ENCODE measurements around the gene RAD51B. TPM values are rescaled to one million over a fixed set of nuclear protein-coding genes. Genes with fewer than 3 reads are reported as not detected.
"Not testable (repeated sequence)": the region's sequence is repeated elsewhere in the genome, so short reads cannot be mapped to it uniquely, and the experiment has no call there.

Gene RAD51B
- total RNA-seq, 1 donor from 2014 or later = 2.5 TPM

- ATAC-seq (ENCODE audit: poor library complexity) = no peak
- DNase-seq = no peak
- intact Hi-C loops (cut with DNase I) = no loop called here
Observed at GRCh38 chr14:68278576-68279436, 459.2 kb downstream of the RAD51B start.

DNA sequence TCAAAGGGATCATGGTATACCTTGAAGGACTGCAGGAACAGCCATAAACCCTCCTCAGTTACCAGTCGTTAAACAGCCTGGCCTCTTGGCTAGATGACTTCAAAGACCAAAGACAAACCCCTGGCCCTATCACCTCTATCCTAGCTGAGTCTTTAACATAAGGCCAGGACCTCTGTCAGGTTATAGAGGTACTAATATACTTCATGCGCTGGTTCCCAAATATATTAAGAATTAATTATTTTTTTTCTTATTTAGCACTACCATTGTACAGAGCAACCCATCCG lies 459.8 kb downstream of the RAD51B start:
- DNase-seq (no peak), ATAC-seq (ENCODE audit: poor library complexity) (no peak)
- intact Hi-C loops (cut with DNase I) = no loop called here

DNA sequence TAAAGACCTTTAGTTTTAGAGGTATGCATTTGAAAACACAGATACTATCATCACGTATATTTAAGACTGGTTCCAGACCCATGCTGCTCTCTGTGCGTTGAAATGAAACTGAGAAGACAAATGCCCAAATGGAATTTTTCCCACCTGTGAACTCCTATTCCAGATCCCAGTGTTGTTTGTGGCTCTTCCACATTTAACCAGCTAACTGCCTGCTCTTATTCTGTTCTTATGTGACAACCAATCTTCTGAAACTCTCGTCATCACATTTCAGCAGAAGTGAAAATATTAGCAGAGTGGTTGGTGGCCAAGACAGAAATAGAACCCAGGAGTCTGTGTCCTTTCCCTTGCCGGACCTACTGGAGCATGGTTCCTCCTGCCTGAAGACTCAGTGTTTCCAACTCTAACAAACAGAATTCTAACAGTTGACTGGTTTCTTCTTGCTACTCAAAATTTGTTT lies 460.2 kb downstream of the RAD51B start:
- no peak for ATAC-seq (ENCODE audit: poor library complexity)
- no peak for DNase-seq
- intact Hi-C loops (cut with DNase I) = no loop called here

GRCh38 chr14:68281497-68281896 lies 461.9 kb downstream of the RAD51B start:
- intact Hi-C loops (cut with DNase I) = no loop called here
- ATAC-seq (ENCODE audit: poor library complexity) = no peak
- no peak for DNase-seq

GRCh38 chr14:68282479-68283377 lies 463.1 kb downstream of the RAD51B start:
- DNase-seq = no peak
- intact Hi-C loops (cut with DNase I) = no loop called here
- no peak for ATAC-seq (ENCODE audit: poor library complexity)

DNA sequence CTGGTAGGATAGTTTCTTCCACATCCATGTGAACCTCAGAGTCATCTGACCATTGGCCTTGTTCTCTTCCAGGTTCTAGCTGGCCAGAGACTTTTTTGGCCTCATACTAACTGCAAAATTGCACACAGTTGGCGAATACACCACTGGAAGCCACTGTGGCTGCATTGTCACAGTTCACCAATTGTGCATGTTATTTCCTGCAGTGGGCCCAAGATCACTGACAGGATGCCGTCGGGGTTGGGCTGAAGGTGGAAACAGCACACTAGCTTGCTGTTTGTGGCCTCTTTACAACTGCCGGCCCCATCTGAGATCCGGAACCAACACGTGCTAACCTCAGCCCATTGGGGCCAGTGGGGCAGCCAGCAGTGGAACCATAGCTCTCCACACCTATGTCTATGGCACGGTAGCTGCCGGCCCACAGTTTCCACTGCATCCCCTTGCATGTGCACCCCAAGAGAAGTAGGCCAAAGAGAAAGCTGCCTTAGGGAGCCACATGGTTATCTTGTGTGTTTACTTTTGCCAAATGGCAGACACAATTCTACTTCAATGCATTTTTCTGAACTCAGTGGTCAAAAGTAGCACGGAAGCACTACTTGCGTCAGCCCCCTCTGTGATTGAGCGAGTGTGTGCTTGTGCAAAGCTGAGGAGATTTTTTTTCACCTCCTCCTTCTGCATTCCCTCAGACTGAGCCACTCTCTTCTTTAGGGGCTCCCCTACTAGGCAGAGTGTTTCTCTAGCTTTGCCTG lies 464.0 kb downstream of the RAD51B start:
- intact Hi-C loops (cut with DNase I) = no loop called here
- DNase-seq = peak; percentile 55
- peak; percentile 56 for ATAC-seq (ENCODE audit: poor library complexity)

GRCh38 chr14:68284333-68284732 lies 464.8 kb downstream of the RAD51B start:
- intact Hi-C loops (cut with DNase I) = no loop called here
- ATAC-seq (ENCODE audit: poor library complexity) (peak; percentile 77), DNase-seq (no peak)

- peak; percentile 59 for ATAC-seq (ENCODE audit: poor library complexity)
Observed at GRCh38 chr14:68284834-68285233, 465.3 kb downstream of the RAD51B start.

GRCh38 chr14:68285421-68286179 lies 466.0 kb downstream of the RAD51B start:
- intact Hi-C loops (cut with DNase I) = no loop called here
- DNase-seq (no peak), ATAC-seq (ENCODE audit: poor library complexity) (no peak)

More at GRCh38 chr14:68284834-68285233, 465.3 kb downstream of the RAD51B start:
- peak; percentile 25 for DNase-seq
- intact Hi-C loops (cut with DNase I) = no loop called here

- intact Hi-C loops (cut with DNase I) = no loop called here
- ATAC-seq (ENCODE audit: poor library complexity) (no peak), DNase-seq (no peak)
Observed at GRCh38 chr14:68286667-68287066, 467.1 kb downstream of the RAD51B start.

- DNase-seq; ATAC-seq (ENCODE audit: poor library complexity); intact Hi-C loops (cut with DNase I): not testable (repeated sequence)
Observed at GRCh38 chr14:68289452-68289851, 469.9 kb downstream of the RAD51B start.

DNA sequence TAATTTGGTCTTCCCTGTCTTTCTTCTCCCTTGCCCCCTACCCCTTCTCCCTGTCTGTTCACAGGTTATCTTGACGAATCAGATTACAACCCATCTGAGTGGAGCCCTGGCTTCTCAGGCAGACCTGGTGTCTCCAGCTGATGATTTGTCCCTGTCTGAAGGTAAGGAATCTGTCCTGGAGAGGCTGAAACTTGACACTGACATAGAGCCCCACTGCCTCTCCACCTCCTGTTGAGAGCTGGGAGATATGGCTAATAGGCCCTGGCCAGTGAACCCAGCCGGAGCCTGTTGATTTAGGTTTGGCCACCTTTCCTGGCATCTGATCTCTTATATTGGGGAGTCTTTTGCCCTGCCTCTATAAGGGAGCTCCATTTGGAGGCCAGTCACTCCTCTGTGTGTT lies 472.2 kb downstream of the RAD51B start:
- ATAC-seq (ENCODE audit: poor library complexity) (peak; percentile 37), DNase-seq (no peak)
- intact Hi-C loops (cut with DNase I) = no loop called here

- intact Hi-C loops (cut with DNase I) = no loop called here
- no peak for ATAC-seq (ENCODE audit: poor library complexity)
- no peak for DNase-seq
Observed at GRCh38 chr14:68292441-68293215, 473.0 kb downstream of the RAD51B start.

DNA sequence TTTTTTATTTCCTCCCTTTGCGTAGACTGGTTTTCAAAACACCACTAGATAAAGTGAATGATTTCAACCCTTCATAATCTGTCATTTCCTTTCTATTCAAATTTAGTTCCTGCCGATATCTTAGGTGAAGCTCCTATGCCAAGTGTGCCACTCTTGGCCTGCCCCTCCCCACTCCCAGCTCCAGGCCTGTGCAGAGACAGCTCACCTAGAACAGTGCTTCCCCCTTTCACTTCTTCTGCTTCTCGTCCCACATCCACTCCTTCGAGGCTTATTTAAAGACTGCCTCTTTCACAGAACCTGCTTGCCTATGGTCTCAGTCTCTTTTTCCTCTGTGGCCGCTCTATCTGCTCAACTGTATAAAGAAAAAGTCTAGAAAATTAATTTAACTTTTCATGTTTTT lies 473.8 kb downstream of the RAD51B start:
- intact Hi-C loops (cut with DNase I) = no loop called here
- DNase-seq = no peak
- no peak for ATAC-seq (ENCODE audit: poor library complexity)

DNA sequence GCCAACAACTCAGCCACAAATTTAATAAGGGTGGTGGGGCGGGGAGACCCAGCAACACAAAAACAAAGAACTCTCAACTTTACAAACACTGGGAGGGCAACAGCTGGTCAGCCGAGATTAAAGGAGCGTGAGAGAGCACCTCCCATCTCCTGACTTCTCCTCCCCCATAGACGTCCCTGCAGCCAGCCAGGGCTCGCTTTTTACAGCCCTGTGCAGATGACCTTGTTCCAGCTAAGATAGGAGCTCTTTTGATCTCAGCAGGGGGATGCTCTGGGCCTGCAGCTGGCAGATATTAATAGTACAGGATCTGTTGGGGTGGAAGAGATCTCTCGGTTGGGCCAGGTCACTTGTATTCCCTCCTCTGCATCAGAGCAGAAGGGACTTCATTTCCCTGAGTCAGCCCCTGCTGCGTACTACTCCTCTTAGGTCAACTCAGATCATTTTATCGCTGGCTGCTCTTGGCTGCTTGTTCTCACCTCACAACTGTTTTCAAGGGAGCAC lies 475.8 kb downstream of the RAD51B start:
- peak; percentile 85 for ATAC-seq (ENCODE audit: poor library complexity)
- intact Hi-C loops (cut with DNase I) = no loop called here
- peak; percentile 44 for DNase-seq

- intact Hi-C loops (cut with DNase I) = no loop called here
- ATAC-seq (ENCODE audit: poor library complexity) (no peak), DNase-seq (no peak)
Observed at GRCh38 chr14:68297039-68297438, 477.5 kb downstream of the RAD51B start.

DNA sequence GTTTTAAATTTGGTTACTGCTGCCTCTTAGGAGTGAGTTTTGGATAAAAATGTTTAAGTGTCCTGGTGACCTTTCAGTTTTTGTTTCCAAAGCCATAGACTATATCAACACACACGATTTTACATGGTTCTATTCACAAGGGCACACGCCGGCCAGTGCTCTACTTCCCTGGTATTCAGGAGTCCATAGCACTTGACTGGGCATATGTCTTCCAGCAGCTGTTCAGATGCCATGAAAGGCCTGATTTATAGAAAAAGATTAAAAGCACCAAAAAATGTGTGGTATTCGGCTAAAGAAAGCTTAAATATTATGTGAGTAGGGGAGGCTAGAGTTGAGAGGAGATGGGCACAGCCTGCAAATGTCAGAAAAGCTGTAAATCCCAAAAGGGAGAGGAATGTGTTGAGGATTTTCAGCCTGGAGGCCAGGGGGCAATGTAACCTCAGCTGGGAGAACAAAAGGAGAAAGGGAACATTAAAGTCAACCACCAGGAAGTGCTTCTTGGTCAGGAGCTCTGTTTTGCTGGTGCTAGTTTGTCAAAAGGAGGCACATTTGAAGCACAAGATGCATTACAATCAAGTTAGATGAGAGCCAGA lies 478.4 kb downstream of the RAD51B start:
- no peak for DNase-seq
- no peak for ATAC-seq (ENCODE audit: poor library complexity)

More for the DNA sequence above, 478.4 kb downstream of the RAD51B start:
- intact Hi-C loops (cut with DNase I) = no loop called here

Measured in Right ventricle myocardium superior (tissue), 1 donor.